DOHH2 (cell line): ENCODE results near the gene ZFYVE1.

Source experiments
- H3F3A ChIP-seq: fragments of 200-600 bp; sonication (generic), shearing (Covaris generic); 2 replicates; pipeline ENCODE4 v1.6.0; 2016; ENCODE audit warnings: antibody characterized with exemption, mild to moderate bottlenecking; ENCODE audit not compliant: control insufficient read depth, insufficient read depth
- H3K27ac ChIP-seq: fragments of 200-600 bp; sonication (generic); 2 replicates; pipeline ENCODE4 v1.5.1; 2014; ENCODE audit warnings: low read depth, mild to moderate bottlenecking, low read length, moderate library complexity
- H3K27me3 ChIP-seq: fragments of 200-600 bp; sonication (generic); 2 replicates; pipeline ENCODE4 v1.6.1; 2014; ENCODE audit warnings: mild to moderate bottlenecking, low read length, mixed read lengths; ENCODE audit not compliant: control insufficient read depth
- H3K36me3 ChIP-seq: fragments of 200-600 bp; sonication (generic); 2 replicates; pipeline ENCODE4 v1.6.1; 2014; ENCODE audit warnings: mild to moderate bottlenecking, low read length, moderate library complexity, mixed read lengths; ENCODE audit not compliant: control insufficient read depth
- H3K4me1 ChIP-seq: fragments of 200-600 bp; sonication (generic); 2 replicates; pipeline ENCODE4 v1.6.1; 2014; ENCODE audit warnings: mild to moderate bottlenecking, low read length, mixed read lengths; ENCODE audit not compliant: control insufficient read depth
- H3K4me2 ChIP-seq: fragments of 200-600 bp; sonication (generic); 2 replicates; pipeline ENCODE4 v1.6.0; 2014; ENCODE audit warnings: mild to moderate bottlenecking, low read length, moderate library complexity
- H3K4me3 ChIP-seq: fragments of 200-600 bp; sonication (generic); 2 replicates; pipeline ENCODE4 v1.5.1; 2014; ENCODE audit warnings: mild to moderate bottlenecking, low read length, mixed read lengths
- H3K79me2 ChIP-seq: fragments of 200-600 bp; sonication (generic); 2 replicates; pipeline ENCODE4 v1.6.1; 2014; ENCODE audit warnings: mild to moderate bottlenecking, low read length, mixed read lengths; ENCODE audit not compliant: control insufficient read depth
- H3K9me2 ChIP-seq: fragments of 200-600 bp; sonication (generic); replicated peaks from 2 replicates; pipeline ENCODE4 v1.6.1; 2014; ENCODE audit warnings: mild to moderate bottlenecking, low read length, mixed read lengths; ENCODE audit not compliant: control insufficient read depth
- H3K9me3 ChIP-seq: fragments of 200-600 bp; sonication (generic); 2 replicates; pipeline ENCODE4 v1.6.1; 2014; ENCODE audit warnings: antibody characterized with exemption, low read length, mixed read lengths; ENCODE audit not compliant: control insufficient read depth, insufficient read depth
- H4K20me1 ChIP-seq: fragments of 200-600 bp; sonication (generic); 2 replicates; pipeline ENCODE4 v1.6.0; 2014; ENCODE audit warnings: low read depth, mild to moderate bottlenecking, antibody characterized with exemption, low read length, moderate library complexity; ENCODE audit not compliant: control insufficient read depth, insufficient read depth
- EZH2phosphoT487 ChIP-seq: fragments of 200-600 bp; sonication (generic); IDR thresholded peaks from 2 replicates; pipeline ENCODE4 v1.6.1; 2017; ENCODE audit warnings: borderline replicate concordance, mild to moderate bottlenecking, antibody characterized with exemption, low read length, moderate library complexity, mixed read lengths
- TF ChIP-seq, protein P1 (sequence below): fragments of 200-600 bp; sonication (generic); IDR thresholded peaks from one replicate; pipeline ENCODE4 v1.5.1; 2014; ENCODE audit warnings: antibody characterized with exemption, mild to moderate bottlenecking, low read depth, low read length; ENCODE audit not compliant: poor library complexity, severe bottlenecking

Gene ZFYVE1

DNA sequence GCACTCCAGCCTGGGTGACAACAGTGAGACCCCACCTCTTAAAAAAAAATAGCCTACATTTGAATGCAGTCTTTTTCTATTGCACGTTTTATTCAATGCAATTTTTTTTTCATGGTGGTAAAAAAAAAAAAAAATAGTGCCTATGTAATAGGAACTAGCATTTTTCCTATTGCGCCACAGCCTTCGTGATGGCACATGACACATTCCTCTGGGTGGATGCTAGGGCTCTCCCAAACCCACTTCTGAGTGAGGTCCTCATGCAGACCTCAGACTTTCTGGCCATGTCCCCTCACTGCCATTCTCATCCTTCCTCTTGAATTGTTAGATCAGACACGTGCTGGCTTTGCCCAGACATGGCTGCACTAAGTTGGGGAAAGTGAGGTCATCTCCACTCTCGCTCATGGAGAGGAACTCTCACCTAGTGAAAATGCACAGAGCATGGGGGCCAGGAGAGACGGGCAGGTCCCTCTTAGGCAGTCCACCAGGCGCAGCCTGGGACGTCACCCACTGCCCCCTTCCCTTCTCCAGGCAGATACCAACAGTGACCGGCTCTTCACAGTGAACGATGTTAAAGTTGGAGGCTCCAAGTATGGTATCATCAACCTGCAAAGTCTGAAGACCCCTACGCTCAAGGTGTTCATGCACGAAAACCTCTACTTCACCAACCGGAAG is 81.4 kb downstream of the ZFYVE1 start:
- H3K27me3 ChIP-seq: no peaks in the 10 kb centered on the region

GRCh38 chr14:72943876-72944430 is 83.0 kb downstream of the ZFYVE1 start:
- H3K4me3 ChIP-seq: no peak overlapping the region
- H3K4me2 ChIP-seq: no peak overlapping the region
- no peak overlapping the region for H3K27ac ChIP-seq
- H3K9me2 ChIP-seq: no peaks in the 10 kb centered on the region
- H3K79me2 ChIP-seq: no peaks in the 10 kb centered on the region
- TF ChIP-seq, protein P1, sequence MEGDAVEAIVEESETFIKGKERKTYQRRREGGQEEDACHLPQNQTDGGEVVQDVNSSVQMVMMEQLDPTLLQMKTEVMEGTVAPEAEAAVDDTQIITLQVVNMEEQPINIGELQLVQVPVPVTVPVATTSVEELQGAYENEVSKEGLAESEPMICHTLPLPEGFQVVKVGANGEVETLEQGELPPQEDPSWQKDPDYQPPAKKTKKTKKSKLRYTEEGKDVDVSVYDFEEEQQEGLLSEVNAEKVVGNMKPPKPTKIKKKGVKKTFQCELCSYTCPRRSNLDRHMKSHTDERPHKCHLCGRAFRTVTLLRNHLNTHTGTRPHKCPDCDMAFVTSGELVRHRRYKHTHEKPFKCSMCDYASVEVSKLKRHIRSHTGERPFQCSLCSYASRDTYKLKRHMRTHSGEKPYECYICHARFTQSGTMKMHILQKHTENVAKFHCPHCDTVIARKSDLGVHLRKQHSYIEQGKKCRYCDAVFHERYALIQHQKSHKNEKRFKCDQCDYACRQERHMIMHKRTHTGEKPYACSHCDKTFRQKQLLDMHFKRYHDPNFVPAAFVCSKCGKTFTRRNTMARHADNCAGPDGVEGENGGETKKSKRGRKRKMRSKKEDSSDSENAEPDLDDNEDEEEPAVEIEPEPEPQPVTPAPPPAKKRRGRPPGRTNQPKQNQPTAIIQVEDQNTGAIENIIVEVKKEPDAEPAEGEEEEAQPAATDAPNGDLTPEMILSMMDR: no peak
- TF ChIP-seq EZH2phosphoT487: no peak
- H4K20me1 ChIP-seq: no peaks in the 10 kb centered on the region
- no peaks in the 10 kb centered on the region for H3K27me3 ChIP-seq
- peaks cover 75% of the 10 kb centered on the region for H3K36me3 ChIP-seq
- H3K4me1 ChIP-seq: no peaks in the 10 kb centered on the region
- H3K9me3 ChIP-seq: no peaks in the 10 kb centered on the region
- no peaks in the 10 kb centered on the region for H3F3A ChIP-seq

More for the DNA sequence above, 81.4 kb downstream of the ZFYVE1 start:
- Histone ChIP-seq H3K4me3 (no peak overlapping the region), H3K27ac (no peak overlapping the region), H3K9me3 (no peaks in the 10 kb centered on the region), H3F3A (no peaks in the 10 kb centered on the region), H3K36me3 (peaks cover 64% of the 10 kb centered on the region), H3K4me1 (no peaks in the 10 kb centered on the region), H3K9me2 (no peaks in the 10 kb centered on the region), H3K4me2 (no peak overlapping the region), H4K20me1 (no peaks in the 10 kb centered on the region), H3K79me2 (no peaks in the 10 kb centered on the region)
- TF ChIP-seq, protein P1: no peak
- TF ChIP-seq EZH2phosphoT487: no peak

DNA sequence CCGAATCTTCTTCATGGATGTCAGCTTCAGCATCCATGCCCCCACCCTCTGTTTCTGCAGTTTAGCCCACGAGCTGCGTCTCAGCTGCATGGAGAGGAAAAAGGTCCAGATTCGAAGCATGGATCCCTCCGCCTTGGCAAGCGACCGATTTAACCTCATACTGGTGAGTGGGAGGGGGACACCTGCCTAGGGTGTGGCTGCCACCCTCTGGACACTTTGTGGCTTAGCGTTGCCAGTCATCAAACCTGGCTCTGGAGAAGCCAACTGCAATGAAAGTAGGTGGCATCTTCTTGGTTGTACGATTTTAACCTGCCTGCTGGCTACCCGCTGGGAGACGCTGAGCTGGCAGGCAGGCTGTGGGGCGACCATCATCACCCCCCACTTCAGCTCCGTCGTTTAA is 84.0 kb downstream of the ZFYVE1 start:
- Histone ChIP-seq H3K27me3 (no peaks in the 10 kb centered on the region), H3K4me1 (no peaks in the 10 kb centered on the region), H3K79me2 (peaks cover 2% of the 10 kb centered on the region; the same call in 1 of the 2 replicates), H3K4me3 (no peak overlapping the region), H3K9me2 (no peaks in the 10 kb centered on the region), H3K36me3 (peaks cover 72% of the 10 kb centered on the region), H4K20me1 (no peaks in the 10 kb centered on the region), H3F3A (no peaks in the 10 kb centered on the region), H3K27ac (no peak overlapping the region), H3K9me3 (no peaks in the 10 kb centered on the region), H3K4me2 (no peak overlapping the region)
- TF ChIP-seq EZH2phosphoT487: no peak
- TF ChIP-seq, protein P1: no peak
